ENCODE results near the gene LGALS7. TPM values are rescaled to one million over a fixed set of nuclear protein-coding genes. Genes with fewer than 3 reads are reported as not detected.

The LGALS7 gene
- total and polyA plus RNA-seq, 10 of the 15 experiments (the other 5 are each of a cell fraction or from before 2014, with no cell fraction given), result 0.19 TPM; not detected in 9

DNA sequence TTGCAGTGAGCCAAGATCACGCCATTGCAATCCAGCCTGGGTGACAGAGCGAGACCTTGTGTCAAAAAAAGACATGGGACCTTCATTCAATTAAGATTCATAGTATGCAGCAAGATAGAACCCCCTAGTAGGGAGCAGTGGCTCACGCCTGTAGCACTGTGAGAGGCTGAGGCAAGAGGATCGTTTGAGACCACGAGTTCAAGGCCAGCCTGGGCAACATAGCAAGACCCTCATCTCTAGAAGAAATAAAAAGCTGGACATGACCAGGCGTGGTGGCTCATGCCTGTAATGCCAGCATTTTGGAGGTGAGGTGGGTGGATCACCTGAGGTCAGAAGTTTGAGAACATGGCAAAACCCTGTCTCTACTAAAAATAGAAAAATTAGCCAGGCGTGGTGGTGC, 7.1 kb upstream of the LGALS7 start:
- no peaks in the 10 kb centered on the region for H3K36me3 ChIP-seq (ENCODE audit: control insufficient read depth in 2 of 2, insufficient read depth in 2 of 2, low read length in 1 of 2)
- intact Hi-C loops (cut with micrococcal nuclease; ENCODE audit: unreplicated experiment), result loop anchor here (10.0 kb wide), 1 partner anchor 104 kb away; no protein-coding TSS in a partner anchor
- no peak overlapping the region for H2AFZ ChIP-seq (ENCODE audit: control insufficient read depth, low read depth, low read length)
- no peak overlapping the region for H3K27ac ChIP-seq (ENCODE audit: control insufficient read depth, insufficient read depth)
- H4K20me1 ChIP-seq (ENCODE audit: control insufficient read depth, insufficient read depth), result no peaks in the 10 kb centered on the region
- H3K4me2 ChIP-seq (ENCODE audit: control insufficient read depth, insufficient read depth), result no peak overlapping the region
- H3K79me2 ChIP-seq (ENCODE audit: control insufficient read depth, insufficient read depth, low read length), result no peaks in the 10 kb centered on the region
- H3K4me3 ChIP-seq, result no peak overlapping the region
- H3K27me3 ChIP-seq (replicated peaks in 1 of 2; ENCODE audit: control insufficient read depth in 2 of 2, insufficient read depth in 2 of 2, low read length in 1 of 2), result no peaks in the 10 kb centered on the region; a peak in 1 of 4 replicates
- POLR2A ChIA-PET, result no interaction called here
- ATAC-seq (no peak), FAIRE-seq (no peak), DNase-seq (ENCODE audit: low read depth, low spot score) (no peak)
- TF ChIP-seq GATAD2B (conservative IDR thresholded peaks at IDR 0.05; ENCODE audit: low read depth) (no peak), LARP7 (IDR thresholded peaks at IDR 0.05) (no peak), ZNF24 (IDR thresholded peaks at IDR 0.05) (no peak)
- SMC1A ChIA-PET (ENCODE audit: uncharacterized antibody, unreplicated experiment), result no interaction called here
- RAD21 ChIA-PET (ENCODE audit: unreplicated experiment), result no interaction called here
- no peaks in the 10 kb centered on the region for H3K4me1 ChIP-seq (ENCODE audit: control insufficient read depth, insufficient read depth, low read length)
- 38% methylated on average over 7 of the region's 7 CpGs for WGBS (ENCODE audit: insufficient coverage, insufficient replicate concordance, low lambda C conversion rate, missing lambda C conversion rate)
- H3K9me3 ChIP-seq (replicated peaks; ENCODE audit: control insufficient read depth, insufficient read depth, low read length), result no peaks in the 10 kb centered on the region
- in situ Hi-C loops (cut with MboI), result no loop called here
- CTCF ChIA-PET, result no interaction called here
- no peak overlapping the region for H3K9ac ChIP-seq (ENCODE audit: control insufficient read depth, insufficient read depth, low read length)
- BruUV-seq (replicated peaks), result no TSS peak

DNA sequence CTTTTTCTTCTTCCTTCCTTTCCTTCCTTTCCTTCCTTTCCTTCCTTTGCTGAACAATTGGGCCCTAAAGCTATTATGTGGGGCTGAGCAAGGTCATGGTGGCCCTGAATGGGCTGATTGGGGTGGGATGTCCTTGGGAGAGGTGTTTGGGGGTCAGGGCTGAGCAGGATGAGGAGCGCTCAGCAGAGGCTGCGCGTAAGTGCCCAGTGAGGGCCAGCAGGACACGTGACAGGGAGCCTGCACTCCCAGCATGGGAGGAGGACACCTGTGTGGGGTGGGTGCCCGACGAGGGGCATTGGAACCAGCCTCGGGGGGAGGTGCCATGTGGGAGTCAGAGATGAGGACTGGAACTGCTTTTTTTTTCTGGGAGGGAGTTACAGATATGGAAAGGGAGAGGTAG, 5.4 kb upstream of the LGALS7 start:
- ATAC-seq, result no peak
- no peak for TF ChIP-seq E2F8 (IDR thresholded peaks at IDR 0.05; ENCODE audit: low read depth, partially characterized antibody)
- no peak for TF ChIP-seq SRF (IDR thresholded peaks at IDR 0.05; ENCODE audit: low read depth in 2 of 2, low read length in 2 of 2)
- TF ChIP-seq DPF2 (IDR thresholded peaks at IDR 0.05), result no peak
- no peak for TF ChIP-seq PAX5 (IDR thresholded peaks at IDR 0.05; ENCODE audit: borderline replicate concordance, low read depth, low read length)
- TF ChIP-seq, protein P1, sequence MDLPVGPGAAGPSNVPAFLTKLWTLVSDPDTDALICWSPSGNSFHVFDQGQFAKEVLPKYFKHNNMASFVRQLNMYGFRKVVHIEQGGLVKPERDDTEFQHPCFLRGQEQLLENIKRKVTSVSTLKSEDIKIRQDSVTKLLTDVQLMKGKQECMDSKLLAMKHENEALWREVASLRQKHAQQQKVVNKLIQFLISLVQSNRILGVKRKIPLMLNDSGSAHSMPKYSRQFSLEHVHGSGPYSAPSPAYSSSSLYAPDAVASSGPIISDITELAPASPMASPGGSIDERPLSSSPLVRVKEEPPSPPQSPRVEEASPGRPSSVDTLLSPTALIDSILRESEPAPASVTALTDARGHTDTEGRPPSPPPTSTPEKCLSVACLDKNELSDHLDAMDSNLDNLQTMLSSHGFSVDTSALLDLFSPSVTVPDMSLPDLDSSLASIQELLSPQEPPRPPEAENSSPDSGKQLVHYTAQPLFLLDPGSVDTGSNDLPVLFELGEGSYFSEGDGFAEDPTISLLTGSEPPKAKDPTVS (IDR thresholded peaks at IDR 0.05; ENCODE audit: low read depth, low read length), result no peak
- TF ChIP-seq IKZF1 (conservative IDR thresholded peaks at IDR 0.05), result no peak
- no peak for TF ChIP-seq SMARCA5 (IDR thresholded peaks at IDR 0.05)
- SMC1A ChIA-PET (ENCODE audit: uncharacterized antibody, unreplicated experiment), result no interaction called here
- H3K9ac ChIP-seq (ENCODE audit: control insufficient read depth, insufficient read depth, low read length), result no peak overlapping the region
- H4K20me1 ChIP-seq (ENCODE audit: control insufficient read depth, insufficient read depth), result no peaks in the 10 kb centered on the region
- RAD21 ChIA-PET (ENCODE audit: unreplicated experiment), result no interaction called here
- no peaks in the 10 kb centered on the region for H3K4me1 ChIP-seq (ENCODE audit: control insufficient read depth, insufficient read depth, low read length)
- intact Hi-C loops (cut with micrococcal nuclease; ENCODE audit: unreplicated experiment), result no loop called here
- CTCF ChIA-PET, result interaction anchor here (1.4 kb wide), 1 partner anchor 151 kb away, joined by 3 read pairs; the partner anchor contains the start of genes MRPS12 and SARS2
- H3K27ac ChIP-seq (ENCODE audit: control insufficient read depth, insufficient read depth), result no peak overlapping the region
- no TSS peak for BruUV-seq (replicated peaks)
- no peaks in the 10 kb centered on the region; a peak in 1 of 4 replicates for H3K27me3 ChIP-seq (replicated peaks in 1 of 2; ENCODE audit: control insufficient read depth in 2 of 2, insufficient read depth in 2 of 2, low read length in 1 of 2)
- POLR2A ChIA-PET, result interaction anchor here (0.5 kb wide), 1 partner anchor 602 kb away, joined by 4 read pairs; no protein-coding TSS in a partner anchor
- no peaks in the 10 kb centered on the region for H3K9me3 ChIP-seq (replicated peaks; ENCODE audit: control insufficient read depth, insufficient read depth, low read length)
- 49% methylated on average over 7 of the region's 7 CpGs for WGBS (ENCODE audit: insufficient coverage, insufficient replicate concordance, low lambda C conversion rate, missing lambda C conversion rate)
- DNase-seq (ENCODE audit: low read depth, low spot score), result no peak
- H3K4me2 ChIP-seq (ENCODE audit: control insufficient read depth, insufficient read depth), result no peak overlapping the region
- no peak for FAIRE-seq
- no peaks in the 10 kb centered on the region for H3K79me2 ChIP-seq (ENCODE audit: control insufficient read depth, insufficient read depth, low read length)
- H3K4me3 ChIP-seq, result no peak overlapping the region
- H3K36me3 ChIP-seq (ENCODE audit: control insufficient read depth in 2 of 2, insufficient read depth in 2 of 2, low read length in 1 of 2), result no peaks in the 10 kb centered on the region
- H2AFZ ChIP-seq (ENCODE audit: control insufficient read depth, low read depth, low read length), result no peak overlapping the region
- in situ Hi-C loops (cut with MboI), result no loop called here
